Endothelial cell of umbilical vein (primary cell): ENCODE results near the gene NFATC1. TPM values are rescaled to one million over a fixed set of nuclear protein-coding genes. Genes with fewer than 3 reads are reported as not detected.

Source experiments
- BruUV-seq: library from RNA; stranded (reverse); fragments of 400-500 nt; replicated peaks from 2 replicates; lab custom pipeline; 2021; lab: Mats Ljungman, UMichigan
- CTCF ChIA-PET: fragments of 300-600, 350-600 bp; sonication (Branson Sonifier 250); formaldehyde crosslinking; loops from one replicate; lab custom pipeline; 2021; ENCODE audit warnings: antibody characterized with exemption, inconsistent platforms; lab: Charles Lee
- POLR2A ChIA-PET: fragments of 300-600, 350-600 bp; sonication (Branson Sonifier 250); formaldehyde crosslinking; loops from one replicate; lab custom pipeline; 2021; ENCODE audit warnings: antibody characterized with exemption, inconsistent platforms; lab: Charles Lee
- DNase-seq: peaks from one replicate; pipeline ENCODE4 v3.0.0-alpha.2; 2011; ENCODE audit warnings: low read depth, low spot score
- FAIRE-seq: peaks from 2 replicates; lab custom pipeline; 2011; peaks lifted over from hg19 to GRCh38; lab: Jason Lieb, UNC
- H2AFZ ChIP-seq: 2 replicates; pipeline ENCODE4 v1.6.0; 2012; ENCODE audit warnings: low read depth, low read length, control low read depth, inconsistent platforms
- H3K27ac ChIP-seq: 2 replicates; pipeline ENCODE4 v1.5.1; 2011; ENCODE audit warnings: low read depth, mild to moderate bottlenecking, control low read depth, low read length, moderate library complexity; ENCODE audit not compliant: insufficient read depth
- H3K27me3 ChIP-seq, 2 experiments: 2 replicates each; pipeline versions ENCODE4 v1.6.0 to v1.6.1; 2011; ENCODE audit warnings: low read length in 2 of 2, mixed read lengths in 1 of 2; ENCODE audit not compliant: control insufficient read depth in 2 of 2, insufficient read depth in 2 of 2
- H3K36me3 ChIP-seq, 2 experiments: 2 replicates in 1 of 2; 3 replicates in 1 of 2; pipeline ENCODE4 v1.5.1; 2011; ENCODE audit warnings: low read length in 2 of 2, mild to moderate bottlenecking in 1 of 2, moderate library complexity in 1 of 2; ENCODE audit not compliant: control insufficient read depth in 2 of 2, insufficient read depth in 2 of 2; ENCODE audit errors: extremely low read depth in 1 of 2
- H3K4me1 ChIP-seq: 3 replicates; pipeline ENCODE4 v1.5.1; 2011; ENCODE audit warnings: mild to moderate bottlenecking, low read length; ENCODE audit not compliant: control insufficient read depth, insufficient read depth; ENCODE audit errors: extremely low read depth
- H3K4me2 ChIP-seq: 2 replicates; pipeline ENCODE4 v1.6.1; 2011; ENCODE audit warnings: low read length, control low read depth, mixed read lengths; ENCODE audit not compliant: insufficient read depth
- H3K4me3 ChIP-seq, 3 experiments: fragments of 200-600 bp in 1 of 3; sonication (generic), shearing (Covaris generic) in 1 of 3; replicated peaks in 1 of 3; 2 replicates each; pipeline ENCODE4 v1.5.1; 2011 to 2016; ENCODE audit warnings: control low read depth in 3 of 3, low read length in 3 of 3, mild to moderate bottlenecking in 2 of 3, inconsistent platforms in 1 of 3, low read depth in 1 of 3, moderate library complexity in 1 of 3; ENCODE audit not compliant: insufficient read depth in 1 of 3
- H3K79me2 ChIP-seq: 2 replicates; pipeline ENCODE4 v1.6.0; 2012; ENCODE audit warnings: low read length, inconsistent platforms; ENCODE audit not compliant: control insufficient read depth, insufficient read depth
- H3K9ac ChIP-seq: replicated peaks from 2 replicates; pipeline ENCODE3; 2011; ENCODE audit warnings: low read length, control low read depth; ENCODE audit not compliant: insufficient read depth; ENCODE audit errors: extremely low read depth
- H3K9me1 ChIP-seq: replicated peaks from 3 replicates; pipeline ENCODE4 v1.6.0; 2011; ENCODE audit warnings: mild to moderate bottlenecking, low read length; ENCODE audit not compliant: control insufficient read depth, insufficient read depth; ENCODE audit errors: extremely low read depth
- H3K9me3 ChIP-seq: replicated peaks from 2 replicates; pipeline ENCODE4 v1.5.1; 2012; ENCODE audit warnings: low read length, inconsistent platforms; ENCODE audit not compliant: control insufficient read depth, insufficient read depth
- H4K20me1 ChIP-seq: replicated peaks from 2 replicates; pipeline ENCODE3; 2011; ENCODE audit warnings: mild to moderate bottlenecking, low read length; ENCODE audit not compliant: control insufficient read depth, insufficient read depth; ENCODE audit errors: extremely low read depth
- EZH2 ChIP-seq: IDR thresholded peaks from 2 replicates; pipeline ENCODE4 v1.6.1; 2012; ENCODE audit warnings: borderline replicate concordance, low read depth, mild to moderate bottlenecking, moderate library complexity, low read length, inconsistent platforms; ENCODE audit not compliant: severe bottlenecking
- FOS ChIP-seq: IDR thresholded peaks from 2 replicates; pipeline ENCODE4 v1.6.1; 2011; ENCODE audit warnings: mild to moderate bottlenecking, low read length, moderate library complexity, borderline replicate concordance; ENCODE audit not compliant: insufficient read depth
- GATA2 ChIP-seq: IDR thresholded peaks from 2 replicates; pipeline ENCODE4 v1.7.0; 2011; ENCODE audit warnings: low read depth, mild to moderate bottlenecking, moderate library complexity, mixed read lengths, low read length; ENCODE audit not compliant: insufficient read length, insufficient read depth
- JUN ChIP-seq: IDR thresholded peaks from 2 replicates; pipeline ENCODE4 v1.6.1; 2011; ENCODE audit warnings: borderline replicate concordance, low read depth; ENCODE audit not compliant: insufficient read length, insufficient read depth
- MYC ChIP-seq: IDR thresholded peaks from one replicate; pipeline ENCODE4 v1.6.1; 2011; ENCODE audit warnings: mild to moderate bottlenecking, low read depth, low read length
- POLR2A ChIP-seq: IDR thresholded peaks from 2 replicates; pipeline ENCODE4 v1.6.1; 2012; ENCODE audit warnings: low read depth, mild to moderate bottlenecking, control low read depth, low read length
- POLR2AphosphoS5 ChIP-seq: IDR thresholded peaks from 2 replicates; pipeline ENCODE4 v1.6.1; 2012; ENCODE audit warnings: low read depth, mild to moderate bottlenecking, control low read depth, low read length, moderate library complexity; ENCODE audit not compliant: insufficient read depth
- dilution Hi-C: fragments of 300-500 bp; cut with MboI; formaldehyde crosslinking; loops from one replicate; pipeline ENCODE4 v1.15.0; 2019; ENCODE audit warnings: low sequenced_read_pairs; ENCODE audit not compliant: extremely low pct_ligation_motif_present
- intact Hi-C: fragments of 100-400 bp; cut with micrococcal nuclease; formaldehyde crosslinking; loops from one replicate; pipeline ENCODE4 v1.10.0; 2022
- polyA plus RNA-seq, 4 experiments: library from polyadenylated mRNA; depleted of rRNA in 3 of 4; stranded (reverse) in 3 of 4; unstranded in 1 of 4; fragments of >200 nt; gene quantifications; 2 replicates each; pipeline versions ENCODE4 v1.2.1 to v1.2.3, GENCODE V29; 2011 to 2012; ENCODE audit warnings: missing spikeins in 1 of 4
- total RNA-seq: library from RNA; stranded (reverse); gene quantifications from 2 replicates; pipeline ENCODE4 v1.2.3, GENCODE V29; 2021
- TF ChIP-seq, protein P1 (sequence below), 2 donors: IDR thresholded peaks; 1 replicate in 1 of 2; 2 replicates in 1 of 2; pipeline ENCODE4 v1.5.1; 2011; ENCODE audit warnings: low read length in 2 of 2, mild to moderate bottlenecking in 2 of 2, moderate library complexity in 2 of 2, control low read depth in 1 of 2, inconsistent platforms in 1 of 2, low read depth in 1 of 2; ENCODE audit not compliant: insufficient read depth in 1 of 2; ENCODE audit errors: extremely low read depth in 1 of 2
- TF ChIP-seq, protein P2 (sequence below): IDR thresholded peaks from 2 replicates; pipeline ENCODE4 v1.6.1; 2011; ENCODE audit not compliant: insufficient read depth, insufficient read length

Gene NFATC1
- total and polyA plus RNA-seq, 2 donors (not counting 3 experiments of a cell fraction or from before 2014, with no cell fraction given): 11.1 to 30.0 TPM

DNA sequence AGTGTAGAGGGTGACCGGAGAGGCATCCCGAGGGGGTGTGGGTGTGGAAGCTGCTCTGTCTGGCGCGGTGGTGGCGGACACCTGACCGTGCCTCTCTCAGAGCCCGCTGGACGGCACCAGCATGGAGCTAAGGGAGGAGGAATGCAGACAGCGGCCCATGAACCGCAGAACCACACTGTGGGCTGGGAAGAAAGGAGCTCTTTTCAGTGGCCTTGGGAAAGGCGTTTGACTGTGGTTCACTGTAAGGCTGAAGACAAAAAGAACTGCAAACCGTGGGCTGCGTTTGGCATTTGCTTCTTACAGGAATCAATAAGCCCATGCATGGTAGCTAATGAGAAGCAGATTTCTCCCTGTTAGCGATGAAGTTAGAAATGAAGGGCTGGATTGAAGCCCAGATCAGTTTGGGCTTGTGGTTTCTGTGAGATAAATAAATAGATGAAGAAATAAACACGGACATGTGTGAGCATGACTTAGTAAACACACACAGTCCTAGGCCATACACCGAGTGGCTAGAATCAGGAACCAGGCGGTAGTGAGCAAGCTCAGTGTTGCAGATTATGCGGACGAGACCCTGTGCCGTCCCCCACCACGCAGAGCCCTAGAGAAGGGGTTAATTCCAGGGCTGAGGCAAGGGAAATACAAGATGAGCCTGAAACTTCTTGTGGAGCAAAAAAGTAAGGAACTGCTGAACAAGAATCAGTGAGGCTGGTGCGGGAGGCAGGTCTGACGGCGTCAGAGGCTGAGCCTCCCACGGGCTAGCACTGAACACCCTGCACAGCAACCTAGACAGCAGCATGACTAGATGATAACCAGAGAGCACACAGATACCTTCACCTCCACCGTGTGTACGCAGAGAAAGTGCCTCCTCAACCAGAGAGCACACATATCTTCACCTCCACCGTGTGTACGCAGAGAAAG lies 29.3 kb upstream of the NFATC1 start:
- no peaks in the 10 kb centered on the region for H3K79me2 ChIP-seq
- H3K9ac ChIP-seq: no peak overlapping the region
- H2AFZ ChIP-seq: no peak overlapping the region
- no peaks in the 10 kb centered on the region for H3K9me1 ChIP-seq
- H4K20me1 ChIP-seq: no peaks in the 10 kb centered on the region
- DNase-seq: no peak
- dilution Hi-C loops (no loop called here), intact Hi-C loops (no loop called here)
- no peak overlapping the region for H3K4me2 ChIP-seq
- H3K4me3 ChIP-seq: no peak overlapping the region
- no peak overlapping the region for H3K27ac ChIP-seq
- ChIA-PET CTCF (no interaction called here), POLR2A (no interaction called here)
- FAIRE-seq: no peak
- H3K27me3 ChIP-seq: no peaks in the 10 kb centered on the region
- peaks cover 9% of the 10 kb centered on the region for H3K4me1 ChIP-seq
- TF ChIP-seq POLR2A (no peak), JUN (no peak), GATA2 (no peak), MYC (no peak), EZH2 (no peak), POLR2AphosphoS5 (no peak), FOS (no peak)
- TF ChIP-seq, protein P1, sequence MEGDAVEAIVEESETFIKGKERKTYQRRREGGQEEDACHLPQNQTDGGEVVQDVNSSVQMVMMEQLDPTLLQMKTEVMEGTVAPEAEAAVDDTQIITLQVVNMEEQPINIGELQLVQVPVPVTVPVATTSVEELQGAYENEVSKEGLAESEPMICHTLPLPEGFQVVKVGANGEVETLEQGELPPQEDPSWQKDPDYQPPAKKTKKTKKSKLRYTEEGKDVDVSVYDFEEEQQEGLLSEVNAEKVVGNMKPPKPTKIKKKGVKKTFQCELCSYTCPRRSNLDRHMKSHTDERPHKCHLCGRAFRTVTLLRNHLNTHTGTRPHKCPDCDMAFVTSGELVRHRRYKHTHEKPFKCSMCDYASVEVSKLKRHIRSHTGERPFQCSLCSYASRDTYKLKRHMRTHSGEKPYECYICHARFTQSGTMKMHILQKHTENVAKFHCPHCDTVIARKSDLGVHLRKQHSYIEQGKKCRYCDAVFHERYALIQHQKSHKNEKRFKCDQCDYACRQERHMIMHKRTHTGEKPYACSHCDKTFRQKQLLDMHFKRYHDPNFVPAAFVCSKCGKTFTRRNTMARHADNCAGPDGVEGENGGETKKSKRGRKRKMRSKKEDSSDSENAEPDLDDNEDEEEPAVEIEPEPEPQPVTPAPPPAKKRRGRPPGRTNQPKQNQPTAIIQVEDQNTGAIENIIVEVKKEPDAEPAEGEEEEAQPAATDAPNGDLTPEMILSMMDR (IDR thresholded peaks at IDR 0.05; ENCODE audit: extremely low read depth in 1 of 2, insufficient read depth in 1 of 2, low read depth in 1 of 2, low read length in 2 of 2): no peak
- TF ChIP-seq, protein P2, sequence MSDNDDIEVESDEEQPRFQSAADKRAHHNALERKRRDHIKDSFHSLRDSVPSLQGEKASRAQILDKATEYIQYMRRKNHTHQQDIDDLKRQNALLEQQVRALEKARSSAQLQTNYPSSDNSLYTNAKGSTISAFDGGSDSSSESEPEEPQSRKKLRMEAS: no peak
- no peaks in the 10 kb centered on the region for H3K9me3 ChIP-seq
- peaks cover 0 to 4% of the 10 kb centered on the region in 2 experiments for H3K36me3 ChIP-seq
- BruUV-seq: no TSS peak
